Upper lobe of left lung (tissue), 4 donors: ENCODE measurements around the gene FOXO3.

ENCODE experiments used
- CTCF ChIP-seq, 6 experiments: fragments of 450-650 bp in 4 of 6; fragments of 200-600 bp in 2 of 6; sonication (generic) in 2 of 6; IDR thresholded peaks; one replicate each; pipeline ENCODE4 v1.5.1; 2016 to 2019; ENCODE audit warnings: antibody characterized with exemption in 6 of 6
- EP300 ChIP-seq, 4 donors: sonication (generic); formaldehyde crosslinking; IDR thresholded peaks; one replicate each; pipeline ENCODE4 v1.5.1; 2017; ENCODE audit warnings: antibody characterized with exemption in 4 of 4, control low read depth in 2 of 4
- POLR2AphosphoS5 ChIP-seq, 2 donors: sonication (generic); formaldehyde crosslinking; IDR thresholded peaks; one replicate each; pipeline ENCODE4 v1.5.1; 2017; ENCODE audit warnings: antibody characterized with exemption in 2 of 2

- TF ChIP-seq CTCF (IDR thresholded peaks at IDR 0.05), result no peak
- TF ChIP-seq POLR2AphosphoS5 (IDR thresholded peaks at IDR 0.05), result no peak
- no peak for TF ChIP-seq EP300 (IDR thresholded peaks at IDR 0.05)
Measured at GRCh38 chr6:108721286-108721685, 160.6 kb downstream of the FOXO3 start.
